ENCODE data around the gene CENPO.

- TF ChIP-seq CTCF (IDR thresholded peaks at IDR 0.05) (no peak), POLR2A (IDR thresholded peaks at IDR 0.05) (no peak)
These were observed 77.2 kb downstream of the CENPO start for GRCh38 chr2:24870440-24870839.
